GM21360 (cell line): Measurements from ENCODE around the gene YY1.
"Not testable (repeated sequence)": the region's sequence is repeated elsewhere in the genome, so short reads cannot be mapped to it uniquely, and the experiment has no call there.

Experiments
- ATAC-seq: cut with Tn5 transposase; IDR thresholded peaks from one replicate; pipeline ENCODE4 v1.9.1; 2021; ENCODE audit warnings: mild to moderate bottlenecking, moderate library complexity; ENCODE audit not compliant: unreplicated experiment

YY1 gene

GRCh38 chr14:100238419-100239210, at the start of gene YY1:
Gene YY1, plus strand, starts transcription at chr14:100239144. Its CDS starts 101 bp downstream, at chr14:100239245.
- peak; percentile 71 for ATAC-seq

- no peak for ATAC-seq
These were observed 48.8 kb upstream of the YY1 start for GRCh38 chr14:100190126-100190525.

- ATAC-seq: no peak
These were observed 47.2 kb upstream of the YY1 start for GRCh38 chr14:100191584-100192249.

GRCh38 chr14:100192250-100192671, 46.7 kb upstream of the YY1 start:
- ATAC-seq: no peak

- ATAC-seq: peak; percentile 98
These were observed 46.1 kb upstream of the YY1 start for GRCh38 chr14:100192672-100193416.

GRCh38 chr14:100193417-100194357, 45.3 kb upstream of the YY1 start:
- no peak for ATAC-seq

GRCh38 chr14:100199240-100199860, 39.6 kb upstream of the YY1 start:
- ATAC-seq: no peak

GRCh38 chr14:100200311-100200710, 38.6 kb upstream of the YY1 start:
- ATAC-seq: no peak

GRCh38 chr14:100201701-100202100, 37.2 kb upstream of the YY1 start:
- ATAC-seq: no peak

GRCh38 chr14:100202712-100203111, 36.2 kb upstream of the YY1 start:
- ATAC-seq: no peak

GRCh38 chr14:100203146-100203545, 35.8 kb upstream of the YY1 start:
- ATAC-seq: no peak

- ATAC-seq: no peak
These were observed 34.7 kb upstream of the YY1 start for GRCh38 chr14:100203962-100204834.

GRCh38 chr14:100204835-100205167, 34.1 kb upstream of the YY1 start:
- not testable (repeated sequence) for ATAC-seq

- ATAC-seq: not testable (repeated sequence)
These were observed 31.4 kb upstream of the YY1 start for GRCh38 chr14:100207588-100207987.

GRCh38 chr14:100208136-100208535, 30.8 kb upstream of the YY1 start:
- ATAC-seq: not testable (repeated sequence)

GRCh38 chr14:100211366-100211765, 27.6 kb upstream of the YY1 start:
- ATAC-seq: no peak

- ATAC-seq: no peak
These were observed 27.1 kb upstream of the YY1 start for GRCh38 chr14:100211893-100212292.

GRCh38 chr14:100212476-100213333, 26.2 kb upstream of the YY1 start:
- no peak for ATAC-seq
